COLO829 (cell line): ENCODE data around the gene CCS.
"Not testable (repeated sequence)": the region's sequence is repeated elsewhere in the genome, so short reads cannot be mapped to it uniquely, and the experiment has no call there.

Experiments used
- DNase-seq: peaks from one replicate; pipeline ENCODE4 v3.0.0; 2012; ENCODE audit warnings: low spot score

CCS gene

GRCh38 chr11:66592457-66593302 is at the start of gene CCS, which contains the start of gene CCDC87:
TSS of gene CCS (plus strand) at chr11:66593185. CDS start at chr11:66593262, 77 bp downstream.
TSS of gene CCDC87 (minus strand) at chr11:66593063. CDS start at chr11:66593015, 48 bp downstream.
- DNase-seq = peak; percentile 100

GRCh38 chr11:66543263-66544107 is 49.5 kb upstream of the CCS start:
- no peak for DNase-seq

- not testable (repeated sequence) for DNase-seq
Observed at GRCh38 chr11:66544952-66545351, 48.0 kb upstream of the CCS start.

- DNase-seq = peak; percentile 95
Observed at GRCh38 chr11:66545701-66546367, 47.2 kb upstream of the CCS start, which contains the start of gene ZDHHC24. TSS of gene ZDHHC24 (minus strand) at chr11:66546048. CDS start at chr11:66546003, 45 bp downstream.

GRCh38 chr11:66546368-66546965 is 46.5 kb upstream of the CCS start, which contains the start of gene ACTN3:
TSS of gene ACTN3 (plus strand) at chr11:66546903. CDS start at chr11:66546938, 35 bp downstream.
- no peak for DNase-seq

- no peak for DNase-seq
Observed at GRCh38 chr11:66546966-66547661, 45.9 kb upstream of the CCS start.

GRCh38 chr11:66547662-66548009 is 45.3 kb upstream of the CCS start:
- DNase-seq = no peak

GRCh38 chr11:66548041-66548440 is 44.9 kb upstream of the CCS start:
- no peak for DNase-seq

GRCh38 chr11:66548774-66549630 is 44.0 kb upstream of the CCS start:
- no peak for DNase-seq

GRCh38 chr11:66549696-66550095 is 43.3 kb upstream of the CCS start:
- no peak for DNase-seq

- no peak for DNase-seq
Observed at GRCh38 chr11:66550887-66551286, 42.1 kb upstream of the CCS start.

- DNase-seq = no peak
Observed at GRCh38 chr11:66554602-66555001, 38.4 kb upstream of the CCS start.

- no peak for DNase-seq
Observed at GRCh38 chr11:66555416-66555815, 37.6 kb upstream of the CCS start.

GRCh38 chr11:66556086-66556485 is 36.9 kb upstream of the CCS start:
- DNase-seq = no peak

GRCh38 chr11:66557733-66558326 is 35.2 kb upstream of the CCS start:
- no peak for DNase-seq

- no peak for DNase-seq
Observed at GRCh38 chr11:66559142-66559865, 33.7 kb upstream of the CCS start.

- DNase-seq = no peak
Observed at GRCh38 chr11:66559866-66560676, 32.9 kb upstream of the CCS start.
